Transverse colon (tissue), 3 donors: ENCODE measurements around the gene ADAM11.

Experiments
- CTCF ChIP-seq, 5 experiments: fragments of 200-600 bp in 3 of 5; fragments of 450-650 bp in 2 of 5; sonication (generic) in 3 of 5; IDR thresholded peaks; 1 replicate in 2 of 5; 2 replicates in 3 of 5; pipeline ENCODE4 v1.5.1; 2016 to 2017; ENCODE audit warnings: antibody characterized with exemption in 5 of 5, inconsistent platforms in 3 of 5, mild to moderate bottlenecking in 2 of 5, moderate library complexity in 1 of 5
- POLR2A ChIP-seq: fragments of 450-650 bp; IDR thresholded peaks from one replicate; pipeline ENCODE4 v1.6.1; 2016; ENCODE audit warnings: antibody characterized with exemption, mild to moderate bottlenecking, moderate library complexity

- TF ChIP-seq CTCF (IDR thresholded peaks at IDR 0.05) (no peak), POLR2A (no peak)
These were observed 36.1 kb downstream of the ADAM11 start for GRCh38 chr17:44794851-44795413.
